ENCODE results near the gene TSC22D3.

Gene TSC22D3

GRCh38 chrX:107730991-107731766 is 44.4 kb downstream of the TSC22D3 start:
- FAIRE-seq = no peak

DNA sequence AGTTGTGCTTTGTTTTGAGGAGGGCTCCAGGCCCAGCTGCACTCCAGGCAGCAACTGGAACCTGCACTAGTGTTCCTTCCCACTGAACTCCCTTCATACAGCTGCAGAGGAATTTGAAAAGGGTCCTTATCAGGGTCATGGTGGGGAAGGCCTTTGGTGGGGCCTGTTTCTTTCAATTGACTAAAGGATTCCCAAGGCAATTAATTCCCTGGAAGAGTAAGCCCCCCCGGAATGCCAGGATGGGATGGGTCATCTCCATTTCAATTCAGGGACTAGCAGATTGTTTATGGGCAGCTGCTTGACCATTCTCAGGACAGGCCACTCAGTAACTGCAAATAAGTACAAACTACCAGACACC is 45.3 kb downstream of the TSC22D3 start:
- no peak for FAIRE-seq

DNA sequence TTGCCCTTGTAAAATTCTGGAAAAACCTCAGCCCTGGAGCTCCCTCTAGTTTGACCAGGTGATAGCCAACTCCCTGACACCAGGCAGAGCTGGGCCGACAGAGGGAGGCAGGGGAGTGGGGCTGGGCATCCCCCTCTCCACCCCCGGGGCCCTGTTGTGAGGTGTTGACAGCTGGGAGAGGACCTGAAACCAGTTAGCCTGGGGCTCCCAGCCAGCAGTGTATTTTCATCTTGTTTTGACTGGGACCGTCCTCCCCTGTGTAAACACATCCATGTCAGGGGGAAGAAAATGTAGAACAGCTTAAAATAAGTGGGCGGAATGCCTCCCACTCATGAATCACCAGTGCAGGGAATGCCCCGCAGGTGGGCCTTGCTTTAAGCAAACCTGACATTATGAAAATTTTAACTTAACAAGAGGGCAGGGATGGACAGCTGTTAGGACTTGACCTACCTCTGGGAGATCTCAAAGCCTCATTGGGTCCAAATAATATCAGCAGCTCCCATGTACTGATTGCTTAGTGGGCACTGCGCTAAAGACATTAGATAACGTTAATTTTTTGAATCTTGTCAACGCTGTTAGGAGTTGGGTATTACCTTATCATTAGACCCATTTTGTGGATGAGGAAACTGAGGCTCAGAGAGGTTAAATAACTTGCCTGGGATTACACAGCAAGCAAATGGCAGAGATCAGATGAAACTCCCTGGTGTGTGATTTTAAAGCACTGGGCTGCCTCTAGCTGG is 45.9 kb downstream of the TSC22D3 start:
- FAIRE-seq = no peak

DNA sequence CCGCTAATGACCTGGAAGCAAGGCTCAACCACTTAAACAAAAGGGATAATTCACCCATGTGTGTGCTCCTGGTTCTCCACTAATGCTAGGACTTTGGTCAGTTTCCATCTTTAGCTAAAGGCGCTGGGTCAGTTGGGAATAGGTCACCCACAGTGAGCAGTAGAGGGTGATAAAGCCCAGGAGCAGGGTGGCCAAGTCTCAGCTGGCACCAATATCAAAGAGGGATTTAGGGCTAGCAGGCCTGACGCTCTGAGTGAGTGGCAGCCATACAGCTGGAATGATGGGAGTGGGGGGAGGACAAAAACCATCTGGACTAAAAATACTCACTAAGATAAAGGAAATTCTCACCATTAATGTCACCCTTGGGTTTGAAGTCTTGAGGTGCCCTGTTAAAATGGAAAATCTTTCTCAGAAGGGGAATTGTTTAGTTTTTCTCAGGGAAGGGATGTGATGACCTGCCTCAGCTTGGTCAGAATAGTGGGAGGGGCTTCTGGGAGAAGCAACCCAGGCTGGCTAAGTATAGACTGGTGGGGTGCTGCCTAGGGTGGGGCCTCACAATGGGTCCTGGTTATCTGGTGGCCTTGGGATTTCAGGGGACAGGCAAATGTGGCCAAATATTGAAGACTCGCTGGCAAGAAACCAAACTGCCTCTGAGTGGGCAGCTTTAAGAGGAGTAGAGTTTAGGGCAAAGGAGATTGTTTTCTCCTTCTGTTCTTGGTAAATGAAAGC is 47.1 kb downstream of the TSC22D3 start:
- no peak for FAIRE-seq

DNA sequence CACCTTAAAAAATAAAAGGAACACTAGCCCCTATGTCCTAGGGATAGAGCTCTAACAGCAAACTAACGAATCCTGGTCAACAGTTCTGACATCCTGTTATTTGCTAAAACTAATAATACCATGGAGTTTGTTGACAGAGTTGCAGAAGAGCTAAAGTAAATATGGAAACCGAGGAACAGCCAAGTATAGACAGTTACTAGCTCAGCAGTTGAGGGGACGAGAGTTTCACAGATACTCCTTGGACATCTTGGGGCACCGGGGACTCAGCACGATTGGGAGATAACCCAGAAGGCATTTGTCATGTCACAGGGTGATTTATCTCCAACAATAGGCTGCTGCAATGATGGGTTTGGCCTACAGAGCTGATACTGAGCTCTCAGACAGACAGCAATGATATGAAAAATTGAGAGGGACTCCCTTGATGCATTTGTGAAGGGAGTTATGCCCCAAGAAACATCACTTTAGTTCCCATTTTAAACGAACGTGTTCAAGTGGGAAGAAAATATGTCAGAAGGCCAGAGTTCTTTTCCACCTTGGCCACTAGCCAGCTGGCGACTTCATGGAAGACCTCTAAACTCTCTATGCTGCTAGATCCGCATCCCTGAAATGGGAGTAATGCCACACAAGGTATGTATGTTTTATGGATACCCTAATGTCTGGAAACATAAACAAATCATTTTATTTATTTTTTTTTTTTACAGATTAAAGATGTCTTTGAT is 48.6 kb downstream of the TSC22D3 start:
- no peak for FAIRE-seq

DNA sequence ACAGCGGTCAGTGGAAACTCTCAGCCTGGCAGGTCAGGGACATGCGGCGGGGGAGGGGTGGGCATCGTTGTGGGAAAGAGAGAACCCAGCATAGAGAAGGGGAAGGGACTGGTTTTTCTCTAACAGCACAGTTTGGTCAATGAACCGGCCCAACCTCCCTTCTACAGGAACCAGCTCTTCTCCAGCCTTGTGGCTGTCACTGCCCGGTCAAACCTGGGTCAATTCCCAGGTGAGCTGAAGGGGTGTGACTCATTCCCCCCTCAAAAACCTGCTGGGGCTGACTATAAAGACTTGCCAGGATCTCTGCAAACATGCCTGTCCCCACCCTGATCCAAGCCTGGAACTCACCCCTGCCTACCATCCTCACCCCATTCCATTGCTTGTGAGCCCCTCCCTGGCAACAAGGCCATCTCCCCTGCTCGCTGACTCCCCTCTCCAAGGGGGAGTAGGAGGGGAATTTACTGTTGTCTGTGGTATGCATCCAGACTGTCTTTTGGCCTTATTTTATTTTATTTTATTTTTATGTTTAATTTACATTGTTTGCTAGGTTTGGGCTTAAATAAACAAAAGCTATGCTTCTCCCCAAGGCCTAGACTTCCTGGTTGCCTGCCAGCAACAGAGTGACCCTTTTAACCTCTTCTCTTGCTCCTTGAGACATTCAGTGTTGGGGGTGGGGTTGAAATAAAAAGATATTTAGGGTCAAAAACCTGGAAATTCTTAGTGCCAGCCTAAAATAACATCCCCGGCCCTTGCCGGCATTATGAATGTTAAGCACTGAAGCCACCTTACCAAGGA is 49.6 kb downstream of the TSC22D3 start:
- no peak for FAIRE-seq

DNA sequence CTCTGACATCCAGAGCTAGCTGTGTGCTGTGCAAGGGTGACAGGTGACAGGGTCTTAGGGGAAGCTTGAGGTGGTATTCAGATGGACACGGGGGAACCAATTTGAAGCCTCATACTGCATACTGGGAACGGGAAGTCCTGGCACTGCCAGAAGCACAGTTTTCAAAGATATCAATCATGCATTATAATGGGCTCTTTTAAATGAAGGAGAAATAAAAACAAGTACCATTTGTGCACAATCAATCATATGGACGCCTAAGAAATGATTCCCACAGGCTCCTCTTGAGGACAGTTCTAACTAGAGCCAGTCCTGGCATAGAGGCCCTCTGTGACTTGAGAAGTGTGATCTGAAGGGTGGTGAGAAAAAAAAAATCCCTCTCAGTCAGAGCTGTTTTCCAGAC is 50.9 kb downstream of the TSC22D3 start:
- no peak for FAIRE-seq

- no peak for FAIRE-seq
Measured at GRCh38 chrX:107723511-107723910, 52.1 kb downstream of the TSC22D3 start.

DNA sequence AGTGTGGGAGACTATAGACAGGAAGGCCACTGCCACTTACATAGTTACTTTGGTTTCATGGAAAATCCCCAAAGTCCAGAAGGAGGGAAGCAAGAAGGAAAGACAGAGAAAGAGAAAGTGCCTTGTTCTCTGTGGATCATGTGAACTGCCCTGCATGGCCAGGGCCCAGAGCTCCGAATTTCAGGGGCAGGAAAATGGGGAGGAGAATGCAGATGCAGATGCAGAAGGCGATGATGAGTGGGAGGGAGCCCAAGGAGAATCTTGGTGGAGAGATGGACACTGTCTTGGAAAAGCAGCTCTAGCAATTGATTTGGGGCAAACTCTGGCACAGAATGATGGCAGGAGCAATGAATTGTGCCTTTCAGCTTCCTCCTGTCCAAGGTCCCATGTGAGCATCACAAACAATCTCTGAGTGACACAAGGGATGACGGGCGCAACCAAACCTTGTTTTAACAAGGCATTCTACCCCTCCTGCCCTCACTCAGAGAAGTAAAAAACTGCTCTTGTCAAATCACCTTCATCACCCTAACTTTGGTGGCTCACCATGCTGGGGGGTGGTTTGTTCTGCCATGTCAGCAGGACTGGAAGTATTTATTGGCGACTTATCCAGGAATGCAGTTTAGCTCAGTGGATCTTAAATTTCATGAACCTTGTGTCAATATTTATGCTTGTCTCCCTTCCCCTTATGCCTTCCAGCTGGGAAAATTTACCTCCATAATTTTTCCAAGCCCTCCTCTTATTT is 53.5 kb downstream of the TSC22D3 start:
- no peak for FAIRE-seq

- FAIRE-seq = no peak
Measured at GRCh38 chrX:107721318-107721717, 54.3 kb downstream of the TSC22D3 start.

DNA sequence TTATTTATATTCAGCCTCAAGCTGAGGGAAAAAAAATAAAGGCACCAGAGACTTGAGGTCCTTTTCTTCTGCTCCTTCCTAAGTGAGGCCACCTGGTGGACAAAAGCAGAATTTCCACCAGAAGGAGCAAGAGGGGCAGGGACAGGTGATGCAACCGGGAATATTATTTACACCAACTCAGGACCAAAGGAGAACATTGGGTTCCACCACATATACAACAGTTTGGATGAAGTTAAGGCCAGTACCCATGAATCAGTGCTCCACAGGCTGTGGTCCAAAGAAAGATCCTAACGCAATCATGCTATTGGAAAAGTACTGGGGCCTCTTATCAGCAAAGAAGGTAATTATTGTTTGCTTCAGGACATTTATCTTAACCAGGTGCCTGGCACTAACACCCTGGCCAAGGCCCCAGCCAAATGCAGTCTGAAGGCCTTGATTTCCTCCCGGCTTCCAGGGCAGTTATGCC is 57.4 kb downstream of the TSC22D3 start:
- FAIRE-seq = peak; percentile 96

- peak; percentile 80 for FAIRE-seq
Measured at GRCh38 chrX:107716816-107717700, 58.5 kb downstream of the TSC22D3 start.

GRCh38 chrX:107716118-107716684 is 59.4 kb downstream of the TSC22D3 start:
- no peak for FAIRE-seq

- no peak for FAIRE-seq
Measured at GRCh38 chrX:107715331-107716117, 60.1 kb downstream of the TSC22D3 start.

GRCh38 chrX:107714206-107714891 is 61.2 kb downstream of the TSC22D3 start:
- no peak for FAIRE-seq

DNA sequence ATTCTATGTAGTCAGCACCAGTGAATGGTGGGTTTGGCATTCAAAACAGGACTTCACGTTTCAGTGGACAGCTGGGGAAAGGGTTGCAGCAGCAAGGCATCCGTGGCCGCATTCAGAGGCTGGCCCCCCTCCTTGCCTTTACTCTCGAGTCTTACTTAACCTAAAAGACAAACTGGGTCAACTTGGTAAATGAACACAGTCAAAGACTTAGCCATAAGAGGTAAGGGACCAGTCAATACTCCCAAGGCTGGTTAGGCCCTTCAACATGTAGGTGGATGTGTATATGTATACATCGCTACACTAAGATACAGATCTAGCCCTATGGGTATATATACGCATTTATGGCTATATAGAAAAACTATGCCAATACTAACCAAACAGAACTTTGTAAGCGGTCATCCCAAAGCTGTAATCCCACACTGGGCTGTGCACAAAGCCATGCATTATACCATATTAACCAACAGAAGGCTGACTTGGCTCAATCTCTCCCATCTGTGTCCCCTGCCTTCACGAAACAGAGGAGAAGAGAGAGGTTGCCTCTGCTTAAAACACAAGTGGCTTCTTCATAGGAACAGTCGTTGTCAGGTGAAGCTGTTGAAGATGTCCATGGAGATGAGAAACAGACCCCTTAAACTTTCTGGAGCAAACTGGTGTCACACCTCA is 61.9 kb downstream of the TSC22D3 start:
- no peak for FAIRE-seq

DNA sequence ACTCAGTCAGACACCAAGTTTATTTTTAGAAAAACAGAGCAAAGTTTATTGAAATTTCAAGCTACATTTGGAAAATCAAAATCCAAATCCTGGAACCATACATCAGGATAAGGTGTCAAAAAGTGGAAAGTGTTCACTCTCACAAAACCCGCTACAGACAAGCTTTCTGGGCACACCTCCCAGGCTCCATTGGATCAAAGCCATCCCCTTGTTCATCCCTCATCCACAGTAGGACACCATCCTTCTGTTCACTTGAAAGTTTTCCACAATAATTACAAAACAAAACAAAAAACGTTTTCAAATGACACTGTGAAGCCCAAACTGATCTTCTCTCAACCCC is 62.4 kb downstream of the TSC22D3 start:
- FAIRE-seq = no peak

Measured in colon (tissue), 2 donors.